ENCODE measurements around the gene RGS8. TPM values are rescaled to one million over a fixed set of nuclear protein-coding genes. Genes with fewer than 3 reads are reported as not detected.

The RGS8 gene
- total RNA-seq, 1 experiment from 2014 or later, result not detected

DNA sequence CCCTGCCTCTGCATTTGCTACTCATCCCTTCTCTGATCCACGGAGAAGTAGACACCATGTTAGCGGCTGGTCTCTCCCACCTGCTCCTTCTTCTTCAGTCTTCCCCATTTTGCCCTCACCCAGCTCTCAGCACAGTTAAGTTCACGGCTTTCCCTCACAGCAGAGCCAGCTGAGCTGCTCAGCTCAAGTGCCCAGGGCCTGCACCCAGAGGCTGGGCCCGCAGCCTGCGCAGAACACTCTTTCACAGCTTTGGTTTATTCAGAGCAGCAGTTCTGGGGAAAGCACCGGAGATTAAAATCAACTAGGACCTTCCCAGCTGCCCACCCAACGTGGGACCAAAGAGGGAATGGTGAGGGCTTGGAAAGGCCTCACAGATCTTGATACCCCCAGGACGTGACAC is 41.9 kb downstream of the RGS8 start:
- Mint-ChIP-seq H3K9me3 (ENCODE audit: unreplicated experiment) (no peaks in the 10 kb centered on the region), H3K36me3 (ENCODE audit: insufficient read depth, unreplicated experiment) (no peaks in the 10 kb centered on the region), H3K4me1 (ENCODE audit: insufficient read depth, unreplicated experiment) (peaks cover 8% of the 10 kb centered on the region), H3K27ac (ENCODE audit: low read depth, unreplicated experiment) (peak overlapping the region; percentile 29), H3K4me3 (ENCODE audit: unreplicated experiment) (no peak overlapping the region), H3K27me3 (ENCODE audit: insufficient read depth, unreplicated experiment) (no peaks in the 10 kb centered on the region)
- ChIA-PET POLR2A (no interaction called here), CTCF (interaction anchor here (1.2 kb wide), 2 partner anchors 9 to 39 kb away, joined by 3 to 4 read pairs; no protein-coding TSS in a partner anchor)
- intact Hi-C loops (cut with micrococcal nuclease), result no loop called here
- BruUV-seq (replicated peaks), result no TSS peak
- TF ChIP-seq, protein P1, sequence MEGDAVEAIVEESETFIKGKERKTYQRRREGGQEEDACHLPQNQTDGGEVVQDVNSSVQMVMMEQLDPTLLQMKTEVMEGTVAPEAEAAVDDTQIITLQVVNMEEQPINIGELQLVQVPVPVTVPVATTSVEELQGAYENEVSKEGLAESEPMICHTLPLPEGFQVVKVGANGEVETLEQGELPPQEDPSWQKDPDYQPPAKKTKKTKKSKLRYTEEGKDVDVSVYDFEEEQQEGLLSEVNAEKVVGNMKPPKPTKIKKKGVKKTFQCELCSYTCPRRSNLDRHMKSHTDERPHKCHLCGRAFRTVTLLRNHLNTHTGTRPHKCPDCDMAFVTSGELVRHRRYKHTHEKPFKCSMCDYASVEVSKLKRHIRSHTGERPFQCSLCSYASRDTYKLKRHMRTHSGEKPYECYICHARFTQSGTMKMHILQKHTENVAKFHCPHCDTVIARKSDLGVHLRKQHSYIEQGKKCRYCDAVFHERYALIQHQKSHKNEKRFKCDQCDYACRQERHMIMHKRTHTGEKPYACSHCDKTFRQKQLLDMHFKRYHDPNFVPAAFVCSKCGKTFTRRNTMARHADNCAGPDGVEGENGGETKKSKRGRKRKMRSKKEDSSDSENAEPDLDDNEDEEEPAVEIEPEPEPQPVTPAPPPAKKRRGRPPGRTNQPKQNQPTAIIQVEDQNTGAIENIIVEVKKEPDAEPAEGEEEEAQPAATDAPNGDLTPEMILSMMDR (IDR thresholded peaks at IDR 0.05; ENCODE audit: unreplicated experiment), result no peak
- no peak for DNase-seq (ENCODE audit: unreplicated experiment)

DNA sequence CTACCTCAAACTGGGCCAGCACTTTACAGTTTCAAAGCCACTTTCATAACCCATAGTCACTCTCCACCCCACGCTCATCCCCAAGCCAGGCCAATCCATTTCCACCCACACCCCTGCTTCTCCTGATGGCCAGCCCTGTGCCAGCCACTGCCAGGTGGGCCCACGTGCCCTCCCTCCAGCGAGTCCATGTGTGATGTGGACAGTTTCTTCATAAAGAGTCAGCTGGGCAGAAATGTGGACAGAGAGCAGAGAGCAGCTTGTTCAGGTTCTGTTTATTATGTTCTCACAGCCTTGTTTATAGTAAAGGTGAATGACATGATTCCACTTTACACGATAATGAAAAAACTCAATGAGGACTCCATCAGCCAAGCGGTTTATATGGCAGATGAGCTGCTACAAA is 42.8 kb downstream of the RGS8 start:
- no TSS peak for BruUV-seq (replicated peaks)
- CTCF ChIA-PET, result interaction anchor here (0.8 to 1.2 kb wide), 2 partner anchors 10 to 143 kb away, joined by 4 to 5 read pairs; no protein-coding TSS in a partner anchor
- Mint-ChIP-seq H3K9me3 (ENCODE audit: unreplicated experiment) (no peaks in the 10 kb centered on the region), H3K4me3 (ENCODE audit: unreplicated experiment) (no peak overlapping the region), H3K27ac (ENCODE audit: low read depth, unreplicated experiment) (no peak overlapping the region), H3K4me1 (ENCODE audit: insufficient read depth, unreplicated experiment) (peaks cover 8% of the 10 kb centered on the region), H3K36me3 (ENCODE audit: insufficient read depth, unreplicated experiment) (no peaks in the 10 kb centered on the region), H3K27me3 (ENCODE audit: insufficient read depth, unreplicated experiment) (no peaks in the 10 kb centered on the region)
- DNase-seq (ENCODE audit: unreplicated experiment), result no peak
- intact Hi-C loops (cut with micrococcal nuclease), result no loop called here
- POLR2A ChIA-PET, result no interaction called here
- TF ChIP-seq, protein P1 (IDR thresholded peaks at IDR 0.05; ENCODE audit: unreplicated experiment), result no peak

DNA sequence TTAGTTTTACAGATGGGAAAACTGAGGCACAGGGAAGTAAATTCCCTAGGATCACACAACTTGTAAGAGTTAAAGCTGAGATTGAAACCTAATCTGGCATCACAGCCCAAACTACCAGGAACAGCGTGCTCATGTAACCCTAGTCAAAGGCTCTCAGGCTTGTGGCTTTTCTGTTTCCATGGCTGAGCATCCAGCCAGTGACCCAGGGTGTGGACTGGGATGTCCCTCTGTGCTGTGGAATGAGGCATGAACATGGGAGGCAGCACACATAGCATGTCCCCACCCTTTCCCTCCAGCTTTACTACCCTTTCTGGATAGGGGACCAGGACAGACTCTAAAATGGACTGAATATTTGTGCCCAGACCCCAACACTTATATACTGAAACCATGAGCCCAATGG is 45.1 kb downstream of the RGS8 start:
- ChIA-PET CTCF (interaction anchor here (0.9 to 1.3 kb wide), 2 partner anchors 24 to 43 kb away, joined by 3 to 5 read pairs; no protein-coding TSS in a partner anchor), POLR2A (interaction anchor here (0.6 kb wide), 1 partner anchor 35 kb away, joined by 3 read pairs; no protein-coding TSS in a partner anchor)
- Mint-ChIP-seq H3K27me3 (ENCODE audit: insufficient read depth, unreplicated experiment) (no peaks in the 10 kb centered on the region), H3K9me3 (ENCODE audit: unreplicated experiment) (no peaks in the 10 kb centered on the region), H3K36me3 (ENCODE audit: insufficient read depth, unreplicated experiment) (no peaks in the 10 kb centered on the region), H3K27ac (ENCODE audit: low read depth, unreplicated experiment) (no peak overlapping the region), H3K4me1 (ENCODE audit: insufficient read depth, unreplicated experiment) (peaks cover 8% of the 10 kb centered on the region), H3K4me3 (ENCODE audit: unreplicated experiment) (no peak overlapping the region)
- no peak for DNase-seq (ENCODE audit: unreplicated experiment)
- BruUV-seq (replicated peaks), result no TSS peak
- intact Hi-C loops (cut with micrococcal nuclease), result no loop called here
- TF ChIP-seq, protein P1 (IDR thresholded peaks at IDR 0.05; ENCODE audit: unreplicated experiment), result no peak

DNA sequence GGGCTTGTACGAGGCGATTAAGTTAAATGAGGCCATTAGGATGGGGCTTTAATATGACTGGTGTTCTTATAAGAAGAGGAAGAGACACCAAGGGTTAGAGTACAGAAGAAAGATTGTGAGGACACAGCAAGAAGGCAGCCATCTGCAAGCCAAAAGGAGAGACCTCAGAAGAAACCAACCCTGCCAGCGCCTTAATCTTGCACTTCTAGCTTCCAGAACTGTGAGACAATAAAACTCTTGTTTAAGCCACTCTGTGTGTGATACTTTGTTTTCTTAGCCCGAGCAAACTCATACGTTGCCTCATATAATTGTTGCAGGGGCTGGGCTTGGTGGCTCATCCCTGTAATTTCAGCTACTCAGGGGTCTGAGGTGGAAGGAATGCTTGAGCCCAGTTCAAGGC is 46.6 kb downstream of the RGS8 start:
- ChIA-PET POLR2A (no interaction called here), CTCF (interaction anchor here (0.6 to 1.0 kb wide), 4 partner anchors 37 to 1005 kb away, joined by 3 to 4 read pairs (median 3); no protein-coding TSS in a partner anchor)
- Mint-ChIP-seq H3K4me3 (ENCODE audit: unreplicated experiment) (no peak overlapping the region), H3K9me3 (ENCODE audit: unreplicated experiment) (no peaks in the 10 kb centered on the region), H3K27ac (ENCODE audit: low read depth, unreplicated experiment) (no peak overlapping the region), H3K4me1 (ENCODE audit: insufficient read depth, unreplicated experiment) (no peaks in the 10 kb centered on the region), H3K36me3 (ENCODE audit: insufficient read depth, unreplicated experiment) (no peaks in the 10 kb centered on the region), H3K27me3 (ENCODE audit: insufficient read depth, unreplicated experiment) (no peaks in the 10 kb centered on the region)
- DNase-seq (ENCODE audit: unreplicated experiment), result no peak
- intact Hi-C loops (cut with micrococcal nuclease), result no loop called here
- no TSS peak for BruUV-seq (replicated peaks)
- TF ChIP-seq, protein P1 (IDR thresholded peaks at IDR 0.05; ENCODE audit: unreplicated experiment), result no peak
